ENCODE results near the gene ENTPD8.

- TF ChIP-seq, protein P1, sequence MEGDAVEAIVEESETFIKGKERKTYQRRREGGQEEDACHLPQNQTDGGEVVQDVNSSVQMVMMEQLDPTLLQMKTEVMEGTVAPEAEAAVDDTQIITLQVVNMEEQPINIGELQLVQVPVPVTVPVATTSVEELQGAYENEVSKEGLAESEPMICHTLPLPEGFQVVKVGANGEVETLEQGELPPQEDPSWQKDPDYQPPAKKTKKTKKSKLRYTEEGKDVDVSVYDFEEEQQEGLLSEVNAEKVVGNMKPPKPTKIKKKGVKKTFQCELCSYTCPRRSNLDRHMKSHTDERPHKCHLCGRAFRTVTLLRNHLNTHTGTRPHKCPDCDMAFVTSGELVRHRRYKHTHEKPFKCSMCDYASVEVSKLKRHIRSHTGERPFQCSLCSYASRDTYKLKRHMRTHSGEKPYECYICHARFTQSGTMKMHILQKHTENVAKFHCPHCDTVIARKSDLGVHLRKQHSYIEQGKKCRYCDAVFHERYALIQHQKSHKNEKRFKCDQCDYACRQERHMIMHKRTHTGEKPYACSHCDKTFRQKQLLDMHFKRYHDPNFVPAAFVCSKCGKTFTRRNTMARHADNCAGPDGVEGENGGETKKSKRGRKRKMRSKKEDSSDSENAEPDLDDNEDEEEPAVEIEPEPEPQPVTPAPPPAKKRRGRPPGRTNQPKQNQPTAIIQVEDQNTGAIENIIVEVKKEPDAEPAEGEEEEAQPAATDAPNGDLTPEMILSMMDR (conservative IDR thresholded peaks at IDR 0.05; ENCODE audit: low read depth, low read length), result no peak
- no peak for TF ChIP-seq SMC3 (IDR thresholded peaks at IDR 0.05; ENCODE audit: low read depth, low read length)
- TF ChIP-seq, protein P2, sequence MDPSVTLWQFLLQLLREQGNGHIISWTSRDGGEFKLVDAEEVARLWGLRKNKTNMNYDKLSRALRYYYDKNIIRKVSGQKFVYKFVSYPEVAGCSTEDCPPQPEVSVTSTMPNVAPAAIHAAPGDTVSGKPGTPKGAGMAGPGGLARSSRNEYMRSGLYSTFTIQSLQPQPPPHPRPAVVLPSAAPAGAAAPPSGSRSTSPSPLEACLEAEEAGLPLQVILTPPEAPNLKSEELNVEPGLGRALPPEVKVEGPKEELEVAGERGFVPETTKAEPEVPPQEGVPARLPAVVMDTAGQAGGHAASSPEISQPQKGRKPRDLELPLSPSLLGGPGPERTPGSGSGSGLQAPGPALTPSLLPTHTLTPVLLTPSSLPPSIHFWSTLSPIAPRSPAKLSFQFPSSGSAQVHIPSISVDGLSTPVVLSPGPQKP (IDR thresholded peaks at IDR 0.05; ENCODE audit: borderline replicate concordance, low read depth, low read length), result no peak
- TF ChIP-seq FOS (IDR thresholded peaks at IDR 0.05; ENCODE audit: low read depth, low read length), result no peak
- no peak for TF ChIP-seq NFE2L2 (IDR thresholded peaks at IDR 0.05; ENCODE audit: low read depth, low read length)
Measured at GRCh38 chr9:137428841-137429545, 12.2 kb downstream of the ENTPD8 start.

Measured in IMR-90 (cell line).